ENCODE results near the gene ADAMTS17.

The ADAMTS17 gene

GRCh38 chr15:100131321-100132224 lies 210.2 kb downstream of the ADAMTS17 start:
- no peak for TF ChIP-seq CTCF (conservative IDR thresholded peaks at IDR 0.05)
- H3K27ac ChIP-seq: no peak overlapping the region

- no peak overlapping the region for H3K27ac ChIP-seq
- no peak; the same call in 1 of the 2 replicates for TF ChIP-seq CTCF (conservative IDR thresholded peaks at IDR 0.05)
Measured at GRCh38 chr15:100129677-100130076, 212.1 kb downstream of the ADAMTS17 start.

- no peak overlapping the region for H3K27ac ChIP-seq
- no peak for TF ChIP-seq CTCF (conservative IDR thresholded peaks at IDR 0.05)
Measured at GRCh38 chr15:100125401-100126191, 216.2 kb downstream of the ADAMTS17 start.

- H3K27ac ChIP-seq: no peak overlapping the region
- TF ChIP-seq CTCF (conservative IDR thresholded peaks at IDR 0.05): no peak
Measured at GRCh38 chr15:100124936-100125335, 216.8 kb downstream of the ADAMTS17 start.

- no peak overlapping the region for H3K27ac ChIP-seq
- TF ChIP-seq CTCF (conservative IDR thresholded peaks at IDR 0.05): no peak
Measured at GRCh38 chr15:100124361-100124760, 217.4 kb downstream of the ADAMTS17 start.

GRCh38 chr15:100123611-100124010 lies 218.2 kb downstream of the ADAMTS17 start:
- no peak overlapping the region for H3K27ac ChIP-seq
- no peak for TF ChIP-seq CTCF (conservative IDR thresholded peaks at IDR 0.05)

GRCh38 chr15:100121285-100121684 lies 220.5 kb downstream of the ADAMTS17 start:
- H3K27ac ChIP-seq: no peak overlapping the region
- TF ChIP-seq CTCF (conservative IDR thresholded peaks at IDR 0.05): no peak

All from VCaP (cell line).